GM19023 (cell line): ENCODE measurements around the gene TGFBRAP1.
"Not testable (repeated sequence)": the region's sequence is repeated elsewhere in the genome, so short reads cannot be mapped to it uniquely, and the experiment has no call there.

Experiments
- ATAC-seq: cut with Tn5 transposase; IDR thresholded peaks from one replicate; pipeline ENCODE4 v1.9.1; 2021; ENCODE audit warnings: mild to moderate bottlenecking, moderate library complexity; ENCODE audit not compliant: unreplicated experiment

The TGFBRAP1 gene

GRCh38 chr2:105357122-105357521, 27.6 kb upstream of the TGFBRAP1 start:
- ATAC-seq: no peak

- ATAC-seq: no peak
Observed at GRCh38 chr2:105344704-105345345, 15.3 kb upstream of the TGFBRAP1 start.

- no peak for ATAC-seq
Observed at GRCh38 chr2:105339414-105339813, 9.9 kb upstream of the TGFBRAP1 start.

- ATAC-seq: peak; percentile 10
Observed at GRCh38 chr2:105338020-105338385, 8.5 kb upstream of the TGFBRAP1 start.

- ATAC-seq: peak; percentile 96
Observed at GRCh38 chr2:105337122-105338019, 7.8 kb upstream of the TGFBRAP1 start, which contains the start of gene C2orf49. Gene C2orf49 (plus strand): TSS chr2:105337540. CDS start chr2:105337588, 48 bp downstream.

GRCh38 chr2:105336786-105337121, 7.2 kb upstream of the TGFBRAP1 start:
- no peak for ATAC-seq

GRCh38 chr2:105335469-105335868, 5.9 kb upstream of the TGFBRAP1 start:
- no peak for ATAC-seq

- ATAC-seq: no peak
Observed at GRCh38 chr2:105334211-105334610, 4.7 kb upstream of the TGFBRAP1 start.

- no peak for ATAC-seq
Observed at GRCh38 chr2:105330681-105331375, 1.3 kb upstream of the TGFBRAP1 start.

GRCh38 chr2:105329197-105329554, 359 bp downstream of the TGFBRAP1 start:
- peak; percentile 11 for ATAC-seq

- no peak for ATAC-seq
Observed at GRCh38 chr2:105328281-105329196, 996 bp downstream of the TGFBRAP1 start.

GRCh38 chr2:105327690-105328089, 1.8 kb downstream of the TGFBRAP1 start:
- ATAC-seq: no peak

- ATAC-seq: not testable (repeated sequence)
Observed at GRCh38 chr2:105327271-105327670, 2.3 kb downstream of the TGFBRAP1 start.

GRCh38 chr2:105325389-105325963, 4.1 kb downstream of the TGFBRAP1 start:
- no peak for ATAC-seq

- no peak for ATAC-seq
Observed at GRCh38 chr2:105324732-105325131, 4.8 kb downstream of the TGFBRAP1 start.

- ATAC-seq: no peak
Observed at GRCh38 chr2:105324101-105324500, 5.4 kb downstream of the TGFBRAP1 start.

GRCh38 chr2:105323111-105323510, 6.4 kb downstream of the TGFBRAP1 start:
- no peak for ATAC-seq

- no peak for ATAC-seq
Observed at GRCh38 chr2:105321875-105322646, 7.5 kb downstream of the TGFBRAP1 start.

- no peak for ATAC-seq
Observed at GRCh38 chr2:105320651-105321215, 8.8 kb downstream of the TGFBRAP1 start.
